GM12891 (cell line): ENCODE data around the gene MAGED2.

ENCODE experiments used
- PAX5 ChIP-seq: IDR thresholded peaks from 2 replicates; pipeline ENCODE4 v1.6.1; 2011; ENCODE audit warnings: low read length, moderate library complexity, mild to moderate bottlenecking; ENCODE audit not compliant: insufficient read depth, severe bottlenecking
- POLR2A ChIP-seq: IDR thresholded peaks from 2 replicates; pipeline ENCODE4 v1.6.1; 2011; ENCODE audit warnings: low read depth, low read length, control low read depth
- POLR2AphosphoS5 ChIP-seq: IDR thresholded peaks from 2 replicates; pipeline ENCODE4 v1.6.1; 2011; ENCODE audit warnings: low read depth, low read length, control low read depth
- POU2F2 ChIP-seq: IDR thresholded peaks from 2 replicates; pipeline ENCODE4 v1.6.1; 2011; ENCODE audit warnings: low read depth, mild to moderate bottlenecking, control low read depth, low read length, moderate library complexity
- TAF1 ChIP-seq: IDR thresholded peaks from 2 replicates; pipeline ENCODE4 v1.6.1; 2011; ENCODE audit warnings: low read depth, low read length, control low read depth

- no peak for TF ChIP-seq TAF1
- TF ChIP-seq POLR2A = no peak
- TF ChIP-seq POLR2AphosphoS5 = no peak
- TF ChIP-seq PAX5 = no peak
- no peak for TF ChIP-seq POU2F2
These were observed 612 bp downstream of the MAGED2 start for GRCh38 chrX:54808109-54808604.
